DMS53 treated with DMSO at 0.1 percent for 48 hours (cell line): ENCODE results near the gene SYCP2.
A peak's percentile ranks its signal among the peaks of the same experiment; 100 is the strongest.
"Not testable (repeated sequence)": the region's sequence is repeated elsewhere in the genome, so short reads cannot be mapped to it uniquely, and the experiment has no call there.

Source experiments
- DNase-seq: peaks from one replicate; lab custom pipeline; 2025; ENCODE audit not compliant: unreplicated experiment; lab: John Stamatoyannopoulos, UW

SYCP2 gene, protein sequence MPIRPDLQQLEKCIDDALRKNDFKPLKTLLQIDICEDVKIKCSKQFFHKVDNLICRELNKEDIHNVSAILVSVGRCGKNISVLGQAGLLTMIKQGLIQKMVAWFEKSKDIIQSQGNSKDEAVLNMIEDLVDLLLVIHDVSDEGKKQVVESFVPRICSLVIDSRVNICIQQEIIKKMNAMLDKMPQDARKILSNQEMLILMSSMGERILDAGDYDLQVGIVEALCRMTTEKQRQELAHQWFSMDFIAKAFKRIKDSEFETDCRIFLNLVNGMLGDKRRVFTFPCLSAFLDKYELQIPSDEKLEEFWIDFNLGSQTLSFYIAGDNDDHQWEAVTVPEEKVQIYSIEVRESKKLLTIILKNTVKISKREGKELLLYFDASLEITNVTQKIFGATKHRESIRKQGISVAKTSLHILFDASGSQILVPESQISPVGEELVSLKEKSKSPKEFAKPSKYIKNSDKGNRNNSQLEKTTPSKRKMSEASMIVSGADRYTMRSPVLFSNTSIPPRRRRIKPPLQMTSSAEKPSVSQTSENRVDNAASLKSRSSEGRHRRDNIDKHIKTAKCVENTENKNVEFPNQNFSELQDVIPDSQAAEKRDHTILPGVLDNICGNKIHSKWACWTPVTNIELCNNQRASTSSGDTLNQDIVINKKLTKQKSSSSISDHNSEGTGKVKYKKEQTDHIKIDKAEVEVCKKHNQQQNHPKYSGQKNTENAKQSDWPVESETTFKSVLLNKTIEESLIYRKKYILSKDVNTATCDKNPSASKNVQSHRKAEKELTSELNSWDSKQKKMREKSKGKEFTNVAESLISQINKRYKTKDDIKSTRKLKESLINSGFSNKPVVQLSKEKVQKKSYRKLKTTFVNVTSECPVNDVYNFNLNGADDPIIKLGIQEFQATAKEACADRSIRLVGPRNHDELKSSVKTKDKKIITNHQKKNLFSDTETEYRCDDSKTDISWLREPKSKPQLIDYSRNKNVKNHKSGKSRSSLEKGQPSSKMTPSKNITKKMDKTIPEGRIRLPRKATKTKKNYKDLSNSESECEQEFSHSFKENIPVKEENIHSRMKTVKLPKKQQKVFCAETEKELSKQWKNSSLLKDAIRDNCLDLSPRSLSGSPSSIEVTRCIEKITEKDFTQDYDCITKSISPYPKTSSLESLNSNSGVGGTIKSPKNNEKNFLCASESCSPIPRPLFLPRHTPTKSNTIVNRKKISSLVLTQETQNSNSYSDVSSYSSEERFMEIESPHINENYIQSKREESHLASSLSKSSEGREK (N-terminal part only)

GRCh38 chr20:59933296-59933848 is at the start of gene SYCP2:
TSS of gene SYCP2 (minus strand) at chr20:59933637. CDS start at chr20:59922413, 11,224 bp downstream.
- peak; percentile 14 for DNase-seq

- DNase-seq: no peak
Observed at GRCh38 chr20:59983076-59983475, 49.6 kb upstream of the SYCP2 start.

DNA sequence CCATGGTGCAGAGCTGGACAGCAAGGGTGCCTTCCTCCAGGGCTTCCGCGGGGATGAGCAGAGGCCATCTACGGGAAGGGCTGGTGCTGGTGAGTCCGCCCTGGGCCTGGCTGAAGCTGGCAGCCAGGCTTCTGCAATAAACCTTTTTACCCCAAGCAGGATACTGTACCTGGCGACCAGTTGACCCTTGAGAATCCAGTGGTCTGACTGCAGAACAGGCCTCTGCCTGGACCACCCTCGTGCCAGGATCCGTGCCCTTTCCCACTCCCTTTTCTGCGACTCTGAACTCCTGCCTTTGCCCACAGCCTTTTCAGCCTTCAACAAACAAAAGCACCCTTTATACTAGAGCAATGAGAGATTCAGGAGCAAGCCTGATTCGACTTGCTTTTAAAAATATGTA is 43.6 kb upstream of the SYCP2 start:
- DNase-seq: no peak

- DNase-seq: no peak
Observed at GRCh38 chr20:59976156-59976782, 42.8 kb upstream of the SYCP2 start.

- DNase-seq: no peak
Observed at GRCh38 chr20:59972037-59972801, 38.8 kb upstream of the SYCP2 start.

GRCh38 chr20:59971428-59971827 is 38.0 kb upstream of the SYCP2 start:
- DNase-seq: no peak

DNA sequence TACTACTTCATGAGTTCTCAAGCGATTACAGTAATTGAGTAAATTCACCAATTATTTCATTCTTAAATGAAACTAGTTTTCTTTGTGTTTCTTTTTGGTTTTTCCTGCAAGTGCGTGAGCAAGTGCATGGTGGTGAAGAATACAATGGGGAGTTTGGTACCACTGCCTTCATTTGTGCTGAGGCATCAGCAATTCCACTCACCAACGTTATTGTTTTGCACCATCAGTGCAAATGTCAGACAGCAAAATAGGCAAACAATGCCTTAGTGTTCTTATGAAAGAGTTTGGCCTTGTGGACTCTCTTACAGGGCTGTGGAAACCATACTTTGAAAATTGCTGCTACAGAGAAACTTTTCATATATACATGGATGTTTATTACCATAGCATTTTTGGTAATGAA is 33.0 kb upstream of the SYCP2 start:
- no peak for DNase-seq

- no peak for DNase-seq
Observed at GRCh38 chr20:59962155-59962554, 28.7 kb upstream of the SYCP2 start.

DNA sequence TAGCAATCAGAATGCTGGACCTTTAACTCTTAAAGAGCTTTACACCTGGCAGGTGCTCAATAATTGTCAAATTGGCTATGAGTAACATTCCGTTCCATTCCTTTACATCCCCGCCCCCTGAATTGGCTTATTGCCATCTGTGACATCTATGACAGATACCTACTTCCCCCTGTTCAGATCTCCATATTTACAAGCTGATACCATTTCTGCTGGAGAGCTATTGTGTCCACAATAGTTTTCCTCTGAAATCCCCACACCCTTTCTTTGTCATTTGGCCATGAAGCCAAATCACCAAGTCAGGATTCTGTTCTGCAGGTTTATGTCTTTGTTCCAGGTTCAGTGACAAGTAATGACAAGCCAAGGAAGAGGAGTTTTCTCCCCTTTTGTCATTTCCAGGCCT is 28.0 kb upstream of the SYCP2 start:
- DNase-seq: no peak

DNA sequence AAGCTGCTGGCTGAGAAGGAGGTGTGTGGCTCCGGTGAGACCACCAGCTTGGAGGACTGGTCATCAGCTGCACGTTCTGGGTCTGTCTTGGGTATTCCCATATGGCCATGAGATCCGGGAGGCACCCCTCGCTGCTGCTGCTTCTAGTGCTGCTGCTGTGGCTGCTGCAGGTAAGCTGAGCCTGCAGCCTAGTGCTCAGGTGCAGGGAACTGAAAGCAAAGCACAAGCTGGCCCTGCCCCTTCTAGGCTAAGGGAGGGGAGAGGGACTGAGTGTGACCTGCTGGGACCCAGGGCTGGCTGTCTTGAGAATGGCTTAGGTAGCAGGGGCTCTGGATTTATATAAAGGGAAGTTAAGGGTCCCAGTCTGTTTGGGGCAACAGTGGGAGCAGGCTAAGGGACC is 25.2 kb upstream of the SYCP2 start:
- DNase-seq: peak; percentile 21

DNA sequence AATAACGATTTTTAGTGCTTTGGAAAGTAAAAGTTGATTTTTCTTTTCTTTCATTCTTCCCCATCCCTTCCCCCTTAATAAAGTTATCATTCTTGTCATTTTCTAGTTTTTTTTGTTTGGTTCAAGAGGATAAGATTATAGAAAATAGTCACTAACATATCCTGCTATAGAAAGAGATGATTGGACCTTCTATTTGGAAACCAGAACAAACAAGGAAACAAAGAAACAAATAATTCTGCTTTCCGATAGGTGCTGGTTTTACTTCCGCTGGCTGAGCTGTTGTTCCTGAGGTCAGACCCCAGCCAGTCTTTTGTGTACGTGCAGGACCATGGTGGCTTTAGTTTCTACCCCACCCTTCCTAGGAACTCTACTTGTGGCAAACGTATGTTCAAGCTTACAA is 24.7 kb upstream of the SYCP2 start, which contains the start of gene CDH26:
Gene CDH26 (plus strand): TSS at position 301 of the 400 bp plus-strand sequence. CDS start 304 bp downstream, outside the sequence.
- DNase-seq: no peak

- DNase-seq: not testable (repeated sequence)
Observed at GRCh38 chr20:59957568-59957967, 24.1 kb upstream of the SYCP2 start.

DNA sequence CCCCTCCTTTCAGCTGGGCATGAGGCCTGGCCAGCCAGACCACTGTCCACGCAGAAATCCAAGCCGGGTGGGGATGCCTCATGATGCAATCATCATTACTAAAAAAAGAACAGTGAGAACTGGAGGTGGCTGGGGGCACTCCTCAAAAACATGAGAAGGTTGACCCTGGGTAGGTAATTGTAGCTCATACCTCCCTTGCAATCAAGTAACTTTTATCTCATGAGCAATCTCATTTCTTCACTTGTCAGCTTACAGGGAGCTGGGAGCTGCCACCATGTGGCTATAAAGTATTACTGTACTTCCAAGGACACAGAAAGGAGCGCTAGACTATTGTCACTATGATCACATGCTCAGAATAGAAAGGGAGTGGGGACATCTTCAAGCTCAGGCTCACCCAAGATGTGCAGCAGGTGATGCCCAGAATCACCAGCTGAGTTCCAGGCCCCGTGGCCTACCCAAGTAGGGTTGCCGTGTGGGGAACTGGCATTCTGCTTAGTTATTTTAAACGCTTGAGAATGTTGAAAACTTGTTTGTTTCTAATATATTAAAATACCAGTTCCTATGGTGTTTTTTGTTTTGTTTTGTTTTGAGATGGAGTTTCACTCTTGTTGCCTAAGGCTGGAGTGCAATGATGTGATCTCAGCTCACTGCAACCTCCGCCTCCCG is 21.8 kb upstream of the SYCP2 start:
- DNase-seq: peak; percentile 60

DNA sequence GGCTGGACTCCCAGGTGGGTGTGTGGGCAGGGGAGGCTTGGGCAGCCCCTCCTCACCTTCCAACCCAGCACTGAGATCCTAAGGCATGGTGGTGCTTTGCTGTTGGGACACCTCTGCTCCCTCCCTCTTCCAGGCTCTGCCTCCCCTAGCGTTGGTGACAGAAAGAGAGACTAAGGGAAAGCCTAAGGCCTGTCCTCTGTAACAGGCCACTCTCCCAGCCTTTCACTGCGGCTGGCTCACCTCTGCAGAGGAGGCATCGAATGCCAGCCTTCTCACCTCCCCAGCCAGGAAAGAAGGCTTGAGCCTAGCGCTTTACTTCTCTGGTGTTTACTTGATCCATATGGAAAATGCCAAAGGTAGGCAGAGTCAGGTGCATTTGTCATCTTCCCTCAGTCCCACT is 21.3 kb upstream of the SYCP2 start:
- no peak for DNase-seq

DNA sequence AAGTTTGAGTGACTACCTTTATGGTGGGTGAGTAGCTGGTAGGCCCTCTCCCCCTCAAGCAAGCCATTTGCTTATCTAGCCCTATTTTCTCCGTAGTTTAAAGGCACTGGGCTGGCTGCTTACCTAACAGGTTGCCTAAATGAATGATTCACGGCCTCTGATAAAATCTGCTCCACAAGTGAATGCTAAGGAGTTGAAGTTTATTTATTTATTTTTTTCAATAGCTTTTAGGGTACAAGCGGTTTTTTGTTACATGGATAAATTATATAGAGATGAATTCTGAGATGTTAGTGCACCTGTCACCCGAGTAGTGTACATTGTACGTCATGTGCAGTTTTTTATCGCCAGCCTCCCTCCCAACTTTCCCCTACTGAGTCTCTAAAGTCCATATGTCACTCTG is 16.5 kb upstream of the SYCP2 start:
- no peak for DNase-seq

DNA sequence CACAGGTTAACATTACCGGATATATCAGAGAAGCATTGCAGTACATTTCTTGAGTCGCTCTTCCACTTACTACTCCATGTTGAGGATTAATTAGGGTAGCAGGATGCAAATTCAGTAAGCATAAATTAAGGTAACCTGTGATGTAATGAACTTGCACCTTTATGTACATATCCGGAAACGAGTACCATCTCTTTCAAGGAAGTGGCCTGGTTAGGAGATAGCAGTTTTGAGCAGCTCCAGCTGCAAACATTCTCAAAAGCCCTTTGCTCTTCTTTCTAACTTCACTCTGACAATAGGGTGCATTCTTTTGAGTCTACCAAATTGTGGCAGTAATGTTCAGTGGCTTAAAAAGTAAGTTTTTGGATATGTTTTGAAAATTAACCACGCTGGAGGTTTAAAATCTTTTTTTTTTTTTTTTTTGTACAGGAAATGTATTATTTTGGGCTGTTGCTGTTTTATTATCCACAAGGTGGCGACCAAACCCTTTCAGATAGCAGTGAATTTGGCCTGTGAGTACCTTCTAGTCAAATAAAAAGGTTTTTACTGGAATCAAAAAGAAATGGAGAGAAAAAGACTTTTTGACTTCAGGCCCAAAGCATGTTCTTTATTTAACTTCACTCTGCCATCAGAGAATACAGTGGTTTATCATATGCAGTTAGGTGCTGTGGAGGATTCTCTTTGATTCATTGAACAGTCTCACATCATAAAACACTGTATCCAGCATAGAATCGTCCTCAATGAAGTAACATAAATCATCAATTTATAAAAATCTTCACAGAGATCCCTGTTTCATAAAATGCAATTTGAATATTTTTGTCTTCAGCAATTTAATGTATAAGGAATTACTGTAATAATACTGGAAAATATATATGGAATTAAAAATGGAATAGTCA is 15.6 kb upstream of the SYCP2 start:
- DNase-seq: peak; percentile 59

DNA sequence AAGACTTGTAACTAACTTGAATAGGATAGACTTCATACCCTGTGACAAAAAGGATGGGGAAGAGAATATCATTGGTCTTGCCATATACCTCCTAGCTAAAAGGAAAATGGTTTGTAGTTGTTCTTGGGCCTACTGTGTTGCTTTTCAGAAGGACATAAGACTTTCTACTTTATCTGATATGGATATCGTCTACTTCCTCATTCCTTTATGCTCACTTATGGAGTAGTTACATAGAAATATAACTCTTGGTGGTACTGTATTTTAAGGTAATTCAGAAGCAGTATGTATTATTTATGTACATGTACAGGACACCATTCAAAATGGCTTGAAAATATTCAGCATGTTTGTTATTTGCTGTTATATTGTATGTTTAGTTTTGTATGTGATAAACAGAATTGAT is 14.8 kb upstream of the SYCP2 start:
- DNase-seq: no peak

DNA sequence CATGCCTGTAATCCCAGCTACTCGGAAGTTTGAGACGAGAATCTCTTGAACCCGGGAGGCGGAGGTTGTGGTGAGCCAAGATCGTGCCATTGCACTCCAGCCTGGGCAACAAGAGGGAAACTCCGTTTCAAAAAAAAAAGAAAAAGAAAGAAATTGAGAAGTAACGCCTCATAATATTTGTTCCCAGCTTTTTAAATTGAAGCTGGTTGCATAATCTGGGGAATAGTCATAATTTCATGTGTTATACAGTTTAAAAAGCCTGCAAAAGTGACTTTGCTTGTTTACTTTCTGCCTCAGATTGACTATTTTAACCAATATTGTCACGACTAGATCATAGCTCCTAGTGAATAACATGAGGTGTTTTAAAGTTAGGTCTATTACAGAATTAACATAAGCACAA is 13.9 kb upstream of the SYCP2 start:
- DNase-seq: no peak
